Activated naive CD4-positive, alpha-beta T cell treated with anti-CD3 and anti-CD28 coated beads, Interleukin-2, amount 50 U/mL, for 16 hours (primary cell): ENCODE measurements around the gene GID8.

ENCODE experiments used
- DNase-seq: peaks from one replicate; pipeline ENCODE4 v3.0.0-alpha.2; 2020

GID8 gene

DNA sequence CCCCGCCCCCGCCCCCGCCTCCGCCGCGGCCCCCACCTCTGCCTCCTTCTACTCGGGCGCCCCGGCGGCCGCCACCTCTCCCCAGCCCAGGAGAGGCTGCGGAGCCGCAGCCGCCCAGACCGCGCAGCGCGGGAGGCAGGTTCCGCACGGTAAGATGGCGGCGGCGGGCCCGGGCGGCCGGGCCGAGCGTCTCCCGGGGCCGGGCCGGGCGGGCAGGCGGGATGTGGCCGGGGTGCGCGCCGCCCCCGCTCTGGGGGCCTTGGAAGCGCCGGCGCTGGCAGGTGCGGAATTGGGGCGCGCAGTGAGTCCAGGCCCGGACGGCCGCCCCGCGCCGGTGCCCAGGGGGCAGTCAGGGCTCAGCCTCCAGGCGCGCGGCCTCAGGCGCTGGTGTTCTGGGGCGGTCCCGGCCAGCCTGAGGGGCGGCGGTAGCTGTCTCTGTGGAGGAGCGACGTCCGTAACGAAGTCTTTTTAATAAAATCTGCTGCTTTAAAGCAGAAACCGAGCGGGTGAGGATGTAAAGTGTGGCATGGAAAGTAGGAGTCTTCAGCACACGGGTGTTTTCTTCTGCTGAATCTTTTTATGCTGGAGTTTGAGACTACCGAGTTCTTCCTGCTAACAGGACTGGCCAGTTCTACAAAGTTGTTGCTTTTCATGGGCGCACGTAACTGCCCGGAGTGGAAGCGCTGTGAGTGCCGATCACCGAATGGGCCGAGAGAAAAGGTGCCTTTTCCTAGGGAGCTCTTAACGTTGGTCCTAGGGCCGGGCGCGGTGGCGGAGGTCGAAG is at the start of gene GID8:
Gene GID8 (plus strand): TSS at position 43 of the 784 bp plus-strand sequence. CDS start 3,356 bp downstream, outside the sequence.
- peak; percentile 56 for DNase-seq

DNA sequence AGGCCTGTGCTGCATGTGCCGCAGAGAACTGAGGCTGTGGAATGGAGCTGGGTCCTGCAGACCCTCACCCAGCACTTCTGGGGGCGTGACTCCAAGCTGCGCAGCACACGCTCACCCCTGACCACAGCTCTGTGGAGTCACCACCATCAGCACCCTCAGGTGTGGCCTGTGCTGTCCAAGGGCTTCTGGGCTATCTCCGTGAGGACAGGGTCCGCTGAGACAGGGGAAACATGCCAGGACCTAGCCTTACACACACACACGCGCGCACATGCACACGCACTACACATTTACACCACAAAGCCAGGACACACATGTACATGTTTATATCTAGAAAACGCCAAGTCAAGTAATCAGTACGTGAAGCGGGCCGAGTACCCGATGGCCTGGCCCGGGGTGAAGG is 49.5 kb upstream of the GID8 start:
- DNase-seq = no peak

DNA sequence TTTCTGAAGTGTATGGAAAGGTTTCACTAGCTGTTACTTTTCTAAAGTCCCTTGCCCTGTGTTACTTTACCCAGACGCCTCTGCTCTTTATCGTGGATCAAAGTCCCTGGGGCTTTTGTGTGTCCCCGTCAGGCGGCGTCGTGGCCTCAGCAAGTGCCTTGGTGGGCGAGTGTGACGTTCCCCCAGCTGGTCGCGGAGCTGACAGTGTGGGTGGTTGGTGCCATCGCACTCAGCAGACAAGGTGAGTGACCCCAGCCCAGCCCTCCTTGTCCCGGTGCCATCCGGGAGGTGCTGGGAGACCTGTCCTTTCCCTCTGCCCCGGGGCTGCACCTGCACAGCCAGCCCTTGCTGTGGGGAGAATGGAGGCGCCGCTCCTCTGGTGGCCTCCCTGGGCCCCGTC is 49.0 kb upstream of the GID8 start:
- DNase-seq = no peak

DNA sequence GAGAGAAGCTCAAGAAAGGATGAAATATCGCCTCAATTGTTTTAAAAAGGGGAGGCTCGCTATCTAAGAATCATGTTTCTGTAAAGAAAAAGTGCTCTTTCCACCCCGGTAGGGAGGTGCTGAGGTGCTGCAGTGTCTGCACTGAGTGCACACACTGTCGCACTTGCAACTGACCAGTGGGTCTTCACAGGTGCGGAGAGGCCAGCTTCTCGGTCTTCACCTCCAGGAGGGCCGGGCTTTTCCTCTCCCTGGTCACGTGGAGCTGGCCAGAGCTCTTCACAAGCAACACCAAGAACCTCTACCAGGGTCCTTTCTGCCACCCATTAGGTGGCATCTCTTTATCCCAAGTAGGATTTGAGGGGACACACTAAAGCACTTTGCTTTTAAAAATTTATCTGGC is 48.5 kb upstream of the GID8 start:
- DNase-seq = no peak

DNA sequence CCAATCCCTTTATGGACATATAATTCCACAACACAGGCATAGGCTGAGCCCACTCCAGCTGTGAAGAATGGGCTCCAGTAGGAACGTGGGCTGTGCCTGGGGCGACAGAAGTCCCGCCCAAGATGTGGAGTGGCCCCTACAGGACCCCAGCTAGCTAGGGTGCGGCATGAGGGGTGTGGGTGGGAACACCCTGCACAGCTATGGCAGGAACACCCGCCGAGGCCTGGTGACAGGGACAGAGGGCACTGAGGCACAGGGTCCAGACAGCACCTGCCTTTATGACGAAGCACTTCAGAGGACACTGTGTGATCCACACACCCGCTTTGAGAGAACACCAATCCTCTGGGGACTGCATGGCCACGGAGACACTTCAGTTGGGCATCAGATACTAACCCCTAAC is 48.1 kb upstream of the GID8 start:
- no peak for DNase-seq

DNA sequence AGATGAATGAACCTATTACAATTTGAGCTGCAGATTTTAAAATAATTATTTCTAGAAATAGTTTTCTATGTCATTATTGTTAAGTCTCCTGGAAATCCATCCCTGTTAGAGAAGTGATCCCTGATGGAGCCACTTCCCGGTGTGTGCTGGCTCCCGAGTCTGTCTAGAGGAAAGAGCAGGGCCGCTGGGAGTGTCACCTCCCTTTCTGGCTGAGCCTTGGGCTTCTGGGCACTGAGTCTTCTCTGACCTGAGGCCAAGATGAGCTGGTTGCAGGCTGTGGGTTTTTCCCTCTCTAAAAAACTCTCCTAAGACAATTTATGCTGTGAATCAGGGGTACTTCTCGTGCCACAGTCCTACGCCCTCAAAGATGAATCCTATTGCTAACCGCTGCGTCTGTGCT is 47.5 kb upstream of the GID8 start:
- no peak for DNase-seq

DNA sequence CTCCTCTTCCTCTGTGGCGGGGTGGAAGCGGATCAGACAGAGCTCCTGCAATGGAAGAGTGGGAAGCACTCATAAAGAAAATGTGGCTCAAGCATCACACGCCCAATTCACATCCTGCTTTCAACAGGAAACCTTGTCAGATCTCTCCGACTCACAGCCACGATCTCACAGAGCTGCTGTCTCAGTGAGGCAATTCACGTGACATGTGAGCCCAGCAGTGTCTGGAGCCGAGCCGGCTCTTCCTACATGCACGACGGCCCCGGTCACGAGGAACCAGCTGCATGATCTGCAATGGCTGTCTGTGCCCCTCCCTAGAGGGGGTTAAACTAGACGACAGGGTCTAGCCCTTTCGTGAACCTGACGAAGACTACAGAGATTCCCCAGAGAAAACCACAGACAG is 46.8 kb upstream of the GID8 start:
- DNase-seq = peak; percentile 37

DNA sequence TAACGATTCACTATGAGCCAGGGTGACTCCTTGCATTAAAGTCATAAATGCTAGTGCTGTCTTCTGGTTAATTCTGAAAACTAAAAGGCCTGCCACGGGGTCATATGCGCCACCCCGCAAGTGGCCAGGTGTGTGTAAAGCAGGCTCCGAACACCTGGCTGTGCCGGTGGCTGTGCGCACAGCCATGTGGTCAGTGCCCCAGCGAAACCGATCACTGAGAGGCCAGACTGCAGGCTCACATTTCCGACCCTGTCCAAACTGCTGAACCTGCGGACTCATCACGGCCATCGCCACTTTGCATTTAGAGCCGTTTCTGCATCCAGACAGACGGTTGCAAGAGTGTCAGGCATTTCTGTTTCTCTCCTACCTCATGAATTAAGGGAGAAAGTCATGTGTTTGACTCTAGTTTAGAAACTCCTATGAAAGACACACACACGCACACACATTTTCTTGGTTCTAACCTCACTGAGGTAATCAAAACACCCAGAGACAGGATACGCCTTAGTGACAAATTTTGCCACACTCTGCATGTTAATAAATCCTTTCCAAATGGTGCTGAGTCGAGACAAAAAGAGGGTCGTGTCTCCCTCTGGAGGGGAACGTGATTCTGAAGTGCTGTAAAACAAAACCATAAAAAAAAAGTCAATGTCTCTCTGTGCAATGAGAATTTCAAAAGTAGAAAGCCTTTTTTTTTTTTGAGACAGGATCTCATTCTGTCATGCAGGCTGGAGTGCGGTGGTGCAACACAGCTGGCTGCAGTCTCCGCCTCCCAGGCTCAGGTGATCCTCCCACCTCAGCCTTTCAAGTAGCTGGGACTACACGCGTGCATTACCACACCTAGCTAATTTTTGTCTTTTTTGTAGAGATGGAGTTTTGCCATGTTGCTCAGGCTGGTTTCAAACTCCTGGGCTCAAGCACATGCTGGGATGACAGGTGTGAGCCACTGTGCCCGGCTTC is 45.3 kb upstream of the GID8 start:
- peak; percentile 51 for DNase-seq

DNA sequence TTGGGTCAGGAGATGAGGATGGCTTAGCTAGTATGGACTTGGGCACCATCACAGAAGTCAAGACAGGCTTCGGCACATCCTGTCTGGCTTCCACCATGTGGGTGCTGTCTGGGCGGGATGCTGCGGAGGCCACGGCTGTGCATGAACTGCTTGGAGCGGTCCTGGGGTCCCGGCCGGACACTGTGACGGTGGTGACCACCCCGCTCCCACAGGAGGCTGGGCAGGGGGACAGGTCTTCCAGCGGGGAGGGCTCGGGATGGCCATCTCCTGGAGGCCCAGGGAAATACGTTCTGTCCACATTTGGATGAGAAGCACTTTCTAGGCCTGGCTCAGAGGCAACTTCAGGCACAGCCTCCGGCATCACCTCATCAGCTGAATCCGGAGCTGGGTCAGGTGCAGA is 44.2 kb upstream of the GID8 start:
- no peak for DNase-seq

DNA sequence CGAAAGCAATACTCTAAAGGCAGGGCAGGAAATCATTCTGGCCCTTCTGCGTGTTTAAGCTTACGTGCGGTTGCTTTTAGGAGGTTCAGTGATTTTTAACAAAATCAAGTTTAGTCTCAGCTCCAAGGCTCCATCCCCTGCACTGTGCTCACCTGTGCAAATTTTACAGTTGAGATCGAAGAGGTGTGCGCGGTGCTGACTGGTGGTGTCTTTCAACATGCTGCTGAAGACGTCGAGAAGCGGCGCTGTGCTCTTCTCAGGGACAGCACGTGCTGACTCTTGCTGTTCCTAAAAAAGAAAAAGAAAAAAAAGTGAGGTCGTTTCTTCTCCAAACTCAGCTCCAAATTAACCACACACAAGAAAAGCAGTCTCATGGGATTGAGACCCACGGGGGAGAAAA is 43.7 kb upstream of the GID8 start:
- DNase-seq = no peak

DNA sequence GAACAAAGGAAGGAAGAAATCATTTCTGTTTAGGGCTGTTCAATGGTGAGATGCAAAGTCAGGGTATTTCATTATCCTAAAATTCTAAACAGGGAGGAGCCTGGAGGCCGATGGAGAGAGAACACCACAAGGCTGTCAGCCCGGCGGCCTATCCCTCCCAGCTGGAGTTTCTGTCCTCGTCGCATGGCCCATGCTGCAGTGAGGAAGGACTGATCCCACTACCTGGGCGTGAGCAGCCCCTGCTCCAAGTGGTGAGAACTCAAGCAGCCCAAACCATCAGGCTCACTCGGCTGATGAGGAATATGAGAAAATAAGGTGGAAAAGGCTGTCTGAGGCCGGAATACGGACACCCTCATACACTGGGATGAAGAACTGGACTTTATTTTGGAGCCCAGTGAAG is 42.4 kb upstream of the GID8 start:
- DNase-seq = no peak

DNA sequence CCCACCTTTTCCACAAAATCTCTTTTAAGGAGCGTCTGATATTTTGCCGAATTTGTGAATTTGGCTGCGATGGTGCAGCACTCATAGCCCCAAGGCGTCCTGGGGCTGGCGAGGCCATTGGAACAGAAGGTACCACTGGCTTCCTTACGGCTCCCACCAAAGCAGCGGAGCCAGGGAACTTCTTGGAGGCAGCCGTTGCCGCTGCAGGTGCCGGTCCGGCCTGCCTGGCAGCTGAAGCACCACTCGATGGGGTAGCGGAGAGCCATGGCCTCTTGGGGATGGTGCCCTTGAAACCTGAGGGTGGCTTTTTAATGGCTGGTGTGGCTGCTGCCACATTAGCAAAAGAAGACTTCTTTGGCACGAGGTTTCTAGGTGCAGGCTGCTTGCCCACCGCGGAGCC is 41.4 kb upstream of the GID8 start:
- DNase-seq = no peak

DNA sequence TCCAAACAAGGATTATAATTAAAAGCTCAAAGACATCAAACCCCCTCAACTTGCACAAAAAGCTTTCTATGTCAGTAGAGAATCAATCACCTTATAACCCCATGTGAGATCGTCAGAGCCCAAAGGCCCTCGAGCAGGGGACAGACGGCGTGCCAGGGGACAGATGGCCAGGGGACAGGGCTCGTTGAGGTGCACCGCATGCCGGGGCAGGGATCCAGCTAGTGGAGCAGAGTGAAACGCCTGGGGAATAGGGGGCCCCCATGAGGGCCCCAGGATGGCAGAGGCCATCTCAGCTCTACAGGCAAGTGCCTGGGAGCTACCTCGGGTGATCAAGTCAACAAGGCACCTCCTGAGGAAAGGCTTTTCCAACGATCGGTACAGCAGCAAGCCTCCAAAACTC is 40.3 kb upstream of the GID8 start:
- DNase-seq = no peak

DNA sequence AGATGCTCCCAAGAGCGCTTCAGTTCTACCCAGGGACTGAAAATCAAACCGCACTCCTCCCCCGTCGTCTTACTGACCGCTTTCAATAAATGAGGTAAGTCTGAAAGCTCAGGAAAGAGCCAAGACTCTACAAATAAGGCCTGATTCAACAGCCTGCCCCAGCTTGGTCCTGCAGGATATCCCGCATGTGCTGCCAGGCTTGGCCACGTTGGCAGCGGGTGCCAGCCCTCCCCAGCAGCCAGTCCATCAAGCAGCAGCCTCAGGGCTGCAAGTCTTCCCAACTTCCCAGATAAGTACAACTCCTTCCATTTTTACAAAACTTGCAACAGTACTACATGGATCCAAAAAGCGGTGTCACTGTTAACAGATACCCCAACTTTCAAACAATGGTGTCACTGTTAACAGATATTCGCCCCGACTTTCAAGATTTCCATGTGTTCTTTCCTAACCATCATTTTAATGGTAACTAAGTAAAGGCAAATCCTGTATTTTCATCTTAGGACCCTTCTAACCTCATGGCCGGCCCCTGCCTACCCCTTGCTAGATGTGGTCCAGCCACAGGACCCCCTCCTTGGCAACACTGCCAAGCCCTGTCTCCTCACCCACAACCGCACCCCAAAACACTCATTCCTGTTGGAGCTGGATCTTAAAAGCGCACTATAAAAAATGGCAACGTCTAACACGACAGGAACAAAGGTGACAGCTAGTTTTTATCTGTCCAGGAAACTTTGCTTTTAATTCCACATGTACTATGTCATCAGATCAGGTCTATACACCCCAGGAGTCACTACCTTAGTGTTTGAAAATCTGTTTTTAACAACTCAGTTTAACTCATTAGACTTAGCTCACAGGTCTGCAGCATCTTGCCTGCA is 39.6 kb upstream of the GID8 start:
- no peak for DNase-seq

DNA sequence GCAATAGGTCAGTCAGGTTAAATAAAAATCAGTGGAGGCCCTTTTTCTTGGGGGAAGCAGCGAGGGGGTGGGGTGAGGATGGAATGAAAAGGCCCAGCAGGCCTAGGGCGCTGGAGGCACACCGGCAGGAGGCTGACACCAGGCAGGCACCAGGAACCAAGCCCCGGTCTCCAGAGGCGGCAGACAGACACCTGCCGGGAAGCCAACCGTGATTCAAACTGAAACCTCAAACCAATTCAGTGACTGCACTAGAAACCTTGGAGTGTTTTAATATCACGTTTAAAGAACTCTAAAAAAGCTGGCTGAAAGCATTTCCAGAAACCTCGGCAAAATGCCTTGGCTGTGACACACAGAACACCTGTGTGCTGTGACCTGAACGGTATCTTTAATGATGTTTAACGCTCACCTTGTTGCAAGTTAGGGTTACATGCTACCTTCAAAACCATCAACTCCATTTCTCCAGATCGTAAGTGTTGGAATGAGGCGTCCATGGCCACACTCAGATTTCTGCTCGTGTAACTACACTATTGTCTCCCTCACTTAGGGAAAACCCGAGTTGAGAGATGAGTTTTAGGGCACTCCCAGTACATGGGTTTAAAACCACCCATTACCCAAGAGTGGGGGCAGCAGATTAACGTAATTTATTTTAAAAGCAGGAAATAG is 38.8 kb upstream of the GID8 start:
- DNase-seq = no peak

DNA sequence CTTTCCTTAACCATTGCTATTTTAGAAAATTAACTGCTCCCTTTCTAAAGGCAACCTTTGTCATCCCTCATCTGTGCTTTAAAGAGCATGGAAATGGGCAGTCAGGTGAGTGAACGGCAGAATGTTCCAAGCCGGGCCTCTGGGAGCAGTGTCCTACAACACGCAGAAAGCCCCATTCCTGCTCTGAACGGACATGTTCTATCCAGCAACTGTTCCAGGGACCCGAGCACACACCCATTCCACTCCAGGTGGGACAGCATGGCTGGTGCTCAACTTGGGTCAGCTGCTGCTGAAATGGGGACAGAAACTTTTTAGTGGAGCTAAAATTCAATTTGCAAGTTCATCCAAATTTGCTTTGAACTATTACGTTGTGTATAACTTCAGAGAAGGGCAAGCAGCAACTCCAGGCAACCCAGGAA is 38.3 kb upstream of the GID8 start:
- DNase-seq = no peak

DNA sequence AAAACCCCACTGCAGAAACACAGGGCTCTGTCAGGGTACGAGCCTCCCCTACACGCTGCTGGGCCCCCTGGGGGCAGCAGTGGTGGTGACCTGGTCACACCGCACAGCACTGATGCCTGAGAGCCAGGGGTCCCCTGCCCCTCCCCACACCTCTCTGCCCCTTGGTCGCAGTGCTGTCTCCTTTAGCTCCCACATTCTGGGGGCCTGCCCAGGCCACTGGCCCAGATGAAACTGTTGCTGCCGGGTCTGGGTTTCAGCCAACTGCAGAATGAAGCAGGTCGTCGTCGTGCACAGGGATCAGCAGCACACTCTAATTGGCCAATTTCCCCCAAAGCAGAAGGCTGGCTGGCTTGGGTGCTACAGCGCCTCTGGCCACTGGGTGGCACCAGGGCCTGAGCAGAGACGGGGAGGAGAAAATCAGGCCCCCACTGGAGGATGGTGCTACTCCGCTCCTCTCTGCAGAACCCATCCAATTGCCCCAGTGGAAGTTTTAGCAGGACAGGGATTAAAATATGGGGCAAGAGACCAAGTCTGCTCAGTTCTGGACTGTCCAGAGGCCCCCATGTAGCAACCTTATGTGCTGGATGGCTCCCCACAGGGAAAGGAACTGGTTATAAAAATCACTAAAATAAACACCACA is 37.8 kb upstream of the GID8 start:
- DNase-seq = peak; percentile 77

DNA sequence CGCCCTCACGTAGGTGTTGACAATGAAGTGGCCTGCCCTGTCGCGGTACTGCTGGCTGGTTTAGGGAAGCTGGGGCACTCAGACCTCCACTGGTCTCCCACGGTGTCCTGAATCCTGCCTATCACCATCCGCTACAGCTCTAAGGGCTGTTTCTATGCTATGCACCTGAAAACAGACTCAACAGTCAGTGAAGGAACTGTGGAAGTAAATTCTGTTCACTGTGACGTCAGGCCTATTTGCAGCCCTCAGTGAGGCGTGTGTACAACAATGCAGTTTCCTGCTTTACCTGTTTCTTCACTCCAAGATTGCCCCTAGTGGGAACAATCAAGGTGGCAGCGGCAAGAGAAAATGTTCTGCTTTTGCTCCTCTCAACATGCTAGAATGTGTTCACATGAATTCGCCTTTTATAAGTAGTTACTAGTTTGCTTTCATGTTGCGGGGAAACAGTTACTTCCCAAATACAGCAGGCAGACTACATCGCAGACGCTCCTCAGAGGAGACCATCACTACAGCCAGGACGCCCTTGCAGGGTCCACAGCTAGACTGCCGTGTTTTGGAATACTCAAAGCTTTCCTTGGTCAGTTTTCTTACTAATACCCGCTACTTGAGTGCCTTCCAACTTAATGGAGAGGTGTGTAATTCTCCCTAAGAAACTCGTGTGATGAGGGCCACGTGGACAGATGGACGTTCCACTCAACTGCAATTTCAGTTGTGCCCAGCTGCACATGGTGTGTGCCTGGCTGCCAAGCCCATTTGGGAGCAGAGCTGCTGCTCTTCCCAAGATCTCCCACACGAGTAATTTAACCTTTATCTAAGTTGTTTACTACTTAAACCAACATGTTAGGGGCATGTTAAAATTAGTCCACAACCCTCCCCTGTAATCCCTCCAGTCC is 37.0 kb upstream of the GID8 start:
- no peak for DNase-seq

DNA sequence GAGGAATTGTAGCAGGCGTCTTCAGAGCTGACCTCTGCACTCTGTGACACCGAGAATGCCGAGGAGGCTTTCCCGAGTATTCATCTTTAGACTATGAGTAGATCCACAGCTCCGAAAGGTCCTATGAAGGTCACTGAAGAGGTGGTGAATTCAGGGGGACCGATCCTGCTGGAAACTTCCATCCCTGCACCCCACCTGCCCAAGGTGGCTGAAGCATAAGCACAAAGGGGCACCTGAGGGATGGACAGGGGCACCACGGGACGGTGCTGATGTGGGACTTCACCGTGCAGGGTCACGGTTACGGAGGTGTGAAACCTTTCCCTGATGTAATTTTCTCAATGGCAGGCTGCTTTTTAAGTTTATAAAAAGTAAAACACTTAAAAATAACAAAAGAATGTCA is 36.1 kb upstream of the GID8 start:
- no peak for DNase-seq

DNA sequence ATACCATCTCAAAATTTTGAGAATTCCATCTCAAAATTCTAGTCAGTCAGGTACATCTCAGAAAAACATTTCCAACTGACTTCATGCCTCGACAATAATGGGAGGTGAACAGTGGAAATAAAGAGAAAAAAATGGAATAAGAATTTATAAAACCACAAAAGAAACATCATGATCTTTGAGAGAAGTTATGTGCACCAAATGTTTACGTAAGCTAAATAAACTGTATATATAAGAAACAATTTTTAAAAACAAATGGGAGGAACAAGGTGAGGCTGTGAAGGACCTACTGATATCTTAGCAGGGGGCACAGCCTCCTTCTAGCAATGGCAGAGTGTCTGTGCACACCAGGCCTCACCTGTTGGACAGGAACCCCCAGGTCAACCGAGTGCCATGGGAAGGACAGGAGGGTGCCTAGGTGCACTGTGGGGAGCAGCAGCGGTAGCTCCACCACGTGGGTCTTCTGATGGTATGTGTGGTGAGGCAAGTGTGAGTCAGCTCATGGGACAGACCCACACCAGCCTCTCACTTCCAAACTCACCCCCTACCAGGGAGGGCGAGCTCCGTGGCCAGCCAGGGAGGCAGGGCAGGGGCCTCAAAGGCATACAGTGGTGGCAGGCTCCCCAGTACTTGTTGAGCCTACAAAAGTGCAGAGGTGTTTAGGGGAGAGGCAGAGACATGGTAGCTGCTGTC is 34.9 kb upstream of the GID8 start:
- no peak for DNase-seq
